Activated naive CD8-positive, alpha-beta T cell (primary cell): ENCODE measurements around the gene JAM3.

ENCODE experiments used
- H3K27ac Mint-ChIP-seq: one replicate; pipeline ENCODE4 v1.8.0; 2021; ENCODE audit warnings: mixed read lengths
- H3K27me3 Mint-ChIP-seq: one replicate; pipeline ENCODE4 v1.8.0; 2021; ENCODE audit warnings: mixed read lengths
- H3K36me3 Mint-ChIP-seq: one replicate; pipeline ENCODE4 v1.8.0; 2021; ENCODE audit warnings: mixed read lengths
- H3K4me1 Mint-ChIP-seq: one replicate; pipeline ENCODE4 v1.8.0; 2021; ENCODE audit warnings: low read depth, mixed read lengths
- H3K4me3 Mint-ChIP-seq: one replicate; pipeline ENCODE4 v1.8.0; 2021; ENCODE audit warnings: mild to moderate bottlenecking, mixed read lengths
- H3K9me3 Mint-ChIP-seq: one replicate; pipeline ENCODE4 v1.8.0; 2021; ENCODE audit warnings: low read depth, mixed read lengths

JAM3 gene

DNA sequence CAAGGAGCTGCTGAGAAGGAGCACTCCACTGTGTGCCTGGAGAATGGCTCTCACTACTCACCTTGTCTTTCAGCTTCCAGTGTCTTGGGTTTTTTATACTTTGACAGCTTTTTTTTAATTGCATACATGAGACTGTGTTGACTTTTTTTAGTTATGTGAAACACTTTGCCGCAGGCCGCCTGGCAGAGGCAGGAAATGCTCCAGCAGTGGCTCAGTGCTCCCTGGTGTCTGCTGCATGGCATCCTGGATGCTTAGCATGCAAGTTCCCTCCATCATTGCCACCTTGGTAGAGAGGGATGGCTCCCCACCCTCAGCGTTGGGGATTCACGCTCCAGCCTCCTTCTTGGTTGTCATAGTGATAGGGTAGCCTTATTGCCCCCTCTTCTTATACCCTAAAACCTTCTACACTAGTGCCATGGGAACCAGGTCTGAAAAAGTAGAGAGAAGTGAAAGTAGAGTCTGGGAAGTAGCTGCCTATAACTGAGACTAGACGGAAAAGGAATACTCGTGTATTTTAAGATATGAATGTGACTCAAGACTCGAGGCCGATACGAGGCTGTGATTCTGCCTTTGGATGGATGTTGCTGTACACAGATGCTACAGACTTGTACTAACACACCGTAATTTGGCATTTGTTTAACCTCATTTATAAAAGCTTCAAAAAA is 82.3 kb downstream of the JAM3 start:
- Mint-ChIP-seq H3K27me3 (no peaks in the 10 kb centered on the region), H3K9me3 (no peaks in the 10 kb centered on the region), H3K36me3 (peaks cover 2% of the 10 kb centered on the region), H3K4me1 (no peaks in the 10 kb centered on the region), H3K27ac (peak overlapping the region; percentile 41), H3K4me3 (no peak overlapping the region)

- Mint-ChIP-seq H3K4me1 (no peaks in the 10 kb centered on the region), H3K27ac (no peak overlapping the region), H3K27me3 (no peaks in the 10 kb centered on the region), H3K4me3 (no peak overlapping the region), H3K9me3 (no peaks in the 10 kb centered on the region), H3K36me3 (peaks cover 4% of the 10 kb centered on the region)
Measured at GRCh38 chr11:134152696-134153095, 83.8 kb downstream of the JAM3 start.

DNA sequence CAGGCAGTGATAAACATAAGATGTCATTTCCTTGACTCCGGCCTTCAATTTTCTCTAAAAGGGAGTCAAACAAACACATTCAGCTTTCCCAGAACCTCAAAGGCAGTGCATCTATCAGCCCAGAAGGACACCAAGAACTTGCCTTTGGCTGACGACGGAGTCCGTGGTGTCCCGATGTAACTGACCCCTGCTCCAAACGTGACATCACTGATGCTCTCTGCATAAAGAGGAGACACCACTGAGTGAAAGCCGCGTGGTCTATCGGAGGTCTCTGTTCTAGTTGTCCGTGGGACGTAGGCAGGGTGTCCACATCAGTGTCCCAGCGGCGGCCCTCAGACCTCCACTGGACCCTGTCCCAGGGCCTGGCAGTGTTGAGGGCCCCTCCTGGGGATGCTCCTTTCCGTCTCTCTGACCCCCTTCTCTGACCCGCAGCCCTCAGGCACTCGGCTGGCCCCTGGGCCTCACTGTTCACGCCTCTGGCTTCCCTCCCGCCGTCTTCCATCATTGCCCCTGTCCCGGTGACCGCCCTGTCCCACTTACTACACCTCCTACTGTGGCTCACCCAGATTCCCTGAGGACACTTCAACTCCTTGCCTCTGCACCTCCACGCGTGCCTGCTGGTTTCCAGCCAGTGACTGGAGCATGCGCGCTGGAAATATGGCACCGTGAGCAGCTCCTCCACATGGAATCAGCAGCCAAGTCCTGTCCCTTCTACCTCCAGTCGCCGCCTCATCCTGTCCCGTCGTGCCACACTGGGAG is 84.5 kb downstream of the JAM3 start:
- Mint-ChIP-seq H3K9me3 (no peaks in the 10 kb centered on the region), H3K27ac (no peak overlapping the region), H3K4me1 (no peaks in the 10 kb centered on the region), H3K27me3 (no peaks in the 10 kb centered on the region), H3K36me3 (peaks cover 4% of the 10 kb centered on the region), H3K4me3 (no peak overlapping the region)

GRCh38 chr11:134154441-134154840 is 85.6 kb downstream of the JAM3 start:
- Mint-ChIP-seq H3K4me1 (no peaks in the 10 kb centered on the region), H3K27ac (no peak overlapping the region), H3K4me3 (no peak overlapping the region), H3K9me3 (no peaks in the 10 kb centered on the region), H3K36me3 (peaks cover 8% of the 10 kb centered on the region), H3K27me3 (no peaks in the 10 kb centered on the region)

GRCh38 chr11:134155456-134155855 is 86.6 kb downstream of the JAM3 start:
- Mint-ChIP-seq H3K4me1 (no peaks in the 10 kb centered on the region), H3K27me3 (no peaks in the 10 kb centered on the region), H3K36me3 (peaks cover 10% of the 10 kb centered on the region), H3K9me3 (no peaks in the 10 kb centered on the region), H3K4me3 (no peak overlapping the region), H3K27ac (no peak overlapping the region)

DNA sequence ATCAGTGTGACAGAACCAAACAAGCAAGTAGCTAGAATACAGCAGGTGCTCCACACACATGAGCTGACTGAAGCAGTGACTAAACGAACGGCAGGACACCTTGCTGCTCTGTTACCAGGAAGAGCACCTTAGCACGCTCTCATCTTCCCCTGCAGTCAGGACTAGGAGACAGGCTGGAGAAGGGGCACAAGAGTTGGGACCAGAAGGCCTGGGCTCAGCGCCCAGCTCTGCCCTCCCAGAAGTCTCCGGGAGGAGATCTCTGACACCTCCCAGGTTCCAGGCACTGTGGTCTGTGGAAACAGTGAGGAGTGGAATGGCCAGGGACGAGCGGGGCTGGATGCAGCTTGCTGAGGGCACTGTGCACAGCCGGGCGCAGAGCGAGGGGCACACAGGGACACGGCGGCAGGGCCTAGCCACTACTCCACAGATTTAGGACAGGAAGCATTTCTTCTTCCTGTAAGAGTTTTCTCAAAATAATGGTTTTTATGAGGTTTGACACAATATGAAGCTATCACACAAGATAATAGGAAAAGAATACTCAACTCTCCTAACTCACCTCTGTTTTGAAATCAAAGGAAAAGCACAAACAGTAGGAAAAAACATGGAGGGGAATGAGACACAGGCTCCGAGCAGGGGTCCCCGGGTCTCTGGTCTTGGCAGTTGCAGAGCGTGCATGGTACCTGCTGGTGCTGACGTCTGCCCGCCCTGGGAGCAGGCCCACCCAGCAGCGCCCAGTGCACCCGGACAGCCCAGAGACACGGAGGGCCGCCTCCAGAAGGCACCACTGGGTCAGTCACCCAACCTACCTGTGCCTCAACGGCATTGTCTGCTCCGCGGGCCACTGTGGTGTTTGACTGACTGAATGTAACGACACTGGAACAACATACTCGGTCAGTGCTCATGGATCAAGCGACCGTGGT is 87.3 kb downstream of the JAM3 start:
- Mint-ChIP-seq H3K9me3 (no peaks in the 10 kb centered on the region), H3K4me1 (no peaks in the 10 kb centered on the region), H3K36me3 (peaks cover 10% of the 10 kb centered on the region), H3K27ac (no peak overlapping the region), H3K27me3 (no peaks in the 10 kb centered on the region), H3K4me3 (no peak overlapping the region)

DNA sequence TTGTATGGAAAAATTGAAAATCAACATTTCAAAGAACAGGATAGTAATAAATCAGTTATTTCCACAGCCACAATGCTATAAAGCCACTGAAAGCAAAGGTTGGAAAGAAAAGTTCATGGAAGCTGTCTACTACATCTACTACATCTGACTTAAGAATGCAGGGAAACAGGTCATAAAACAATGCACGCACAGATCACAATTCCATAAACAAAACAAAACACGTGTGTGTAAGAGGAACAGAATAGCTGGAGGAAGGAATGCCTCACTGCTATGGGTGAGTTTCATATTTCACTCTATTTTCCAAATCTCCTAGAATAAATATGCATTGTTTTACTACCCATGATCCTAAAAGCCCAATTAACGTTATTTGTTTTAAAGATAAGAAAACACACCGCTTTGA is 88.6 kb downstream of the JAM3 start:
- H3K27me3 Mint-ChIP-seq, result no peaks in the 10 kb centered on the region
- no peak overlapping the region for H3K4me3 Mint-ChIP-seq
- H3K36me3 Mint-ChIP-seq, result peaks cover 8% of the 10 kb centered on the region
- H3K4me1 Mint-ChIP-seq, result no peaks in the 10 kb centered on the region
- H3K27ac Mint-ChIP-seq, result no peak overlapping the region
- H3K9me3 Mint-ChIP-seq, result no peaks in the 10 kb centered on the region

GRCh38 chr11:134158023-134158422 is 89.2 kb downstream of the JAM3 start:
- Mint-ChIP-seq H3K36me3 (peaks cover 8% of the 10 kb centered on the region), H3K27me3 (no peaks in the 10 kb centered on the region), H3K9me3 (no peaks in the 10 kb centered on the region), H3K4me3 (no peak overlapping the region), H3K4me1 (no peaks in the 10 kb centered on the region), H3K27ac (no peak overlapping the region)

DNA sequence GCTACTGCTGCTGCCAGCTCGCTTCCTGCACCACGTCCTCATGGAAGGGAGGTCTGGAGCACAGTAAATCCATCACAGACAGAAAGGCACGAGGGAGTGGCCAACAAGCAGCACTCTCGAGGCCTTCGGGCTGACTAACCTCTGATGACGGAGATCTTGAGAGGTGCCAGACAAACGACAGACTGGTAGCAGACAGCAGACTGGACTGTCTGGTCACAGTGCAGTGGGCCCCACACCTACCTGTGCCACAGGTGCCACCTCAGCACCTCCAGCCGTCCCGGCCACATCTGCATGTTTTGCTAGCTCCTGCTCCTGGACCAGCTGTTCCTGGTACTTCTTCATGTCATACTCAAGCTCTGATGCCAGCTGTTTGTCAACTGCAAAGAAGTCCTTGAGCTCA is 90.8 kb downstream of the JAM3 start:
- H3K9me3 Mint-ChIP-seq, result no peaks in the 10 kb centered on the region
- no peak overlapping the region for H3K27ac Mint-ChIP-seq
- no peak overlapping the region for H3K4me3 Mint-ChIP-seq
- H3K36me3 Mint-ChIP-seq, result peaks cover 14% of the 10 kb centered on the region
- no peaks in the 10 kb centered on the region for H3K4me1 Mint-ChIP-seq
- no peaks in the 10 kb centered on the region for H3K27me3 Mint-ChIP-seq

DNA sequence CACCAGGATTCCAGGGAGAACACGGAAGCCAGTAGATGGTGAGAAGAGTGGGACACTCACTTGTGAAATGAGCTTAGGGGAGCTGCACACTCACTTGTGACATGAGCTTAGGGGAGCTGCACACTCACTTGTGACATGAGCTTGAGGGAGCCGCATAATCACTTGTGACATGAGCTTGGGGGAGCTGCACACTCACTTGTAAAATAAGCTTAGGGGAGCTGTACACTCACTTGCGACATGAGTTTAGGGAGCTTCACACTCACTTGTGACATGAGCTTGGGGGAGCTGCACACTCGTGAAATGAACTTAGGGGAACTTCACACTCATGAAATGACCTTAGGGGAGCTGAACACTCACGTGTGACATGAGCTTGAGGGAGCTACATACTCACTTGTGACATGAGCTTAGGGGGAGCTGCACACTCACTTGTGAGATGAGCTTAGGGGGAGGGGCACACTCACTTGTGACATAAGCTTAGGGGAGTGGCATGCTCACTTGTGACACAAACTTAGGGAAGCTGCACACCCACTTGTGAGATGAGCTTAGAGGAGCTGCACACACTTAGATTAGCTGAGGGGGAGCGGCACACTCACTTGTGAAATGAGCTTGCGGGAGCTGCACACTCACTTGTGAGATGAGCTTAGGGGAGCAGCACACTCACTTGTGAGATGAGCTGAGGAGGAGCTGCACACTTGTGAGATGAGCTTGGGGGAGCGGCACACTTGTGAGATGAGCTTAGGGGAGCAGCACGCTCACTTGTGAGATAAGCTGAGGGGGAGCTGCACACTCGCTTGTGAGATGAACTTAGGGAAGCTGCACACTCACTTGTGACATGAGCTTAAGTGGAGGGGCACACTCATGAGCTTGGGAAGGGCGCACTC is 95.9 kb downstream of the JAM3 start:
- H3K9me3 Mint-ChIP-seq, result no peaks in the 10 kb centered on the region
- H3K4me1 Mint-ChIP-seq, result no peaks in the 10 kb centered on the region
- H3K27ac Mint-ChIP-seq, result no peak overlapping the region
- no peak overlapping the region for H3K4me3 Mint-ChIP-seq
- peaks cover 19% of the 10 kb centered on the region for H3K36me3 Mint-ChIP-seq
- H3K27me3 Mint-ChIP-seq, result no peaks in the 10 kb centered on the region

DNA sequence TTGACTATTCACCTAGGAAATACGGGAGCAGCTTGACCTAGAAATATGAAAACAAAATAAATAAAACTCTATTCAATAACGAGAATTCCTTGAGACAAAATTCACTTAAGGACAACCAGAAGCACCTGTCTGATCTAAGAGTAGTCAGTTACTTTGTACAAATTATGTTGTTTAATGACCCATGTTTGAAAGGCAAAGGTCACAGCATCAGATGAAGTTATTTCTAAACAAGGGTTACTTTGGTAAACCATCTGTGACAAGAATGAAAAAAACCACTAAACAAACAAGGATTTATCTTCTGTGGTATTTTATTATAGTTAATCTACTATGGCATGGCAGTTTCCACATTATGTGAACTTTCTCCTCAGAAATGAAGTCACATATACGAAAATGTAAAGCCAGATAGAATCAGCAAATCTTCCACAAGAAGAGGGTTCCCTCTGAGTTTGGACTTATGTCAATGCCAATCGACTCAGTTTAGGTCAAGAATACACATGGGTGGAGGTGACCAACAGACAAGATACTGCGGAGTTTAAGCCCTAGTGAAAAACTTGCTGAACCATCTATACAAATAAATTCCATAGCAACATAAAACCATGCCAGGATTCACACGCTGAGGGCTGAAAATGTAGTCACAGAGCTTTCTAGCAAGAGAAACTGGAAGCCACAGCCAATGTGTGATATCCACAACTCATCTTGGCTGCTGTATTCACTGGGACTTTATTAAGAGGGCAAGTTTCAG is 101.5 kb downstream of the JAM3 start:
- Mint-ChIP-seq H3K27me3 (no peaks in the 10 kb centered on the region), H3K36me3 (peaks cover 9% of the 10 kb centered on the region), H3K4me3 (no peak overlapping the region), H3K9me3 (no peaks in the 10 kb centered on the region), H3K4me1 (no peaks in the 10 kb centered on the region), H3K27ac (no peak overlapping the region)

DNA sequence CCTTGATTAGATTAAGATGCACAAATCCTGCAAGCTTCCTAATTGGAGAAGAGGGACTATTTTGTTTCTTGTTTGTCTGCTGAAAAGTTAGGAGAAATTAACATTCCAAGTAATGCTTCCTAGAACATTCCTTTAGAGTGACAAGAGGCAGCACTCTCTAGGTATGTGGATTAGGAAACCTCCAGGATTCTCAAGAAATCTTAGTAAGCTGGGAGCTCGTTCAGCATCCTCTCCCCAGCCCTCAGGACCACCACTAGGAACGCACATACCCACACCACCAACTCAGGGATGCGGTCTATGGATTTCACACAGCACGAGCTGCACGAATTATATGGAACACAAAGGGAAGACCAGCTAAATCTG is 102.0 kb downstream of the JAM3 start:
- H3K4me3 Mint-ChIP-seq, result no peak overlapping the region
- peaks cover 9% of the 10 kb centered on the region for H3K36me3 Mint-ChIP-seq
- H3K9me3 Mint-ChIP-seq, result no peaks in the 10 kb centered on the region
- H3K27me3 Mint-ChIP-seq, result no peaks in the 10 kb centered on the region
- no peak overlapping the region for H3K27ac Mint-ChIP-seq
- H3K4me1 Mint-ChIP-seq, result no peaks in the 10 kb centered on the region

- Mint-ChIP-seq H3K36me3 (peaks cover 11% of the 10 kb centered on the region), H3K4me3 (no peak overlapping the region), H3K9me3 (no peaks in the 10 kb centered on the region), H3K27ac (peak overlapping the region; percentile 9), H3K4me1 (no peaks in the 10 kb centered on the region), H3K27me3 (no peaks in the 10 kb centered on the region)
Measured at GRCh38 chr11:134171951-134172350, 103.1 kb downstream of the JAM3 start.

DNA sequence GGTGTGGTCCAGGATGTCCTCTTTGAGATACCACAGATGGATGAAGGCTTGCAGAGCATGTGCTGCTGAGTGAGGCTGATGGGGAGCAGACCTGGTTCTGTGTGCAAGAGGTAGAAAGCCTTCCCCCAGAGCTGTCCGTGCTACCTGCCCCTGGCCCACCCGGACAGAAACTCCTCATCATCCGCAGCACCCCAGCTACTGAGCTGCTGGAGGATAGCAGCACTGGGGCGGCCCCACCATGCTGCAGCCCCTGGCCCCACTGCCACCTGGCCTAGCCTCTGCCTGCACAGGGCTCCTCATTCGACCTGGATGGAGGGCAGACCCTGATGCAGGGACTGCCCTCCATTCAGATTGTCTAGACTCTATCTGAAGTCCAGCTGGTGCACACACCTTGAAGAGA is 104.4 kb downstream of the JAM3 start:
- Mint-ChIP-seq H3K27ac (no peak overlapping the region), H3K36me3 (peaks cover 8% of the 10 kb centered on the region), H3K9me3 (no peaks in the 10 kb centered on the region), H3K27me3 (no peaks in the 10 kb centered on the region), H3K4me1 (no peaks in the 10 kb centered on the region), H3K4me3 (no peak overlapping the region)
